ENCODE data around the gene IL9.

IL9 gene

DNA sequence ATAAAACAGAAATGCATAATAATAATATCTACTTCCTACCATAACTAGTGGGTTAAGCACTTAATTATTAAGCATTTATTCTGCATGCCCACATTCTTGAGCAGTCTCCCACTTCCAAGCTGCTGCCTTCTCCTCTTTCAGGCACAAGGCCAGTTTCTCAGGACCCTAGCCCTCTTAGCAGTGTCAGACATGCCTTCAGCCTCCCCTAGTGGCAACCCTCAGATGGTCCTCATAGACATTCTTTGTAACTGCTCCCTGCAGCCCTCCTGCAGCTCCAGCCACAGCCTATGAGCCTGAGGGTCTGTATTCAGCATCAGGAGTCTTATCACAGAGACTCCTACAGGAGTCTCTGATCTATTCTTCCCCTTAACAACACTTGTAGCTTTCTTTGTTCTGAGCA, 3.9 kb downstream of the IL9 start:
- DNase-seq (ENCODE audit: low read depth in 1 of 2, low spot score in 1 of 2), result no peak

DNA sequence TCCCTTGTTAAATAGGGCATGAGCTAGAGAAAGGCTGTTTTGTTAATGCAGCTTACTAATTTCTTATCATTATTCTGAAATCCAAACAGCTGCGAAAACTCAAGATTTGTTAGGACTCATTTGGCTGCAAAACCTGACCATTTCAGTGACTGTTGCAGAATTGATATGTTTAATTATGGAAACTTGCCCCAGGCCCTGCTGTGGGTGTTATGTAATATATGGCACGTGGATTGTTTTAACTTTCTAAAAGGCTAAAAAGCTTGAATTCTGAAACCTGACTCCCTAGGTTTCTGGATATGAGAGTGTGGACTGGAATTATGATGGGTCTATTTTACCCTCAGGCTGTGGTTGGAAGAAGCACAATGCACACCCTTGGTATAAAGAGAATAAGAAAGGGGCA, 4.4 kb downstream of the IL9 start:
- no peak for DNase-seq (ENCODE audit: low read depth in 1 of 2, low spot score in 1 of 2)

- DNase-seq (ENCODE audit: low read depth in 1 of 2, low spot score in 1 of 2), result no peak
Observed at GRCh38 chr5:135890867-135891266, 4.8 kb downstream of the IL9 start.

- DNase-seq (ENCODE audit: low read depth in 1 of 2, low spot score in 1 of 2), result no peak
Observed at GRCh38 chr5:135890296-135890695, 5.3 kb downstream of the IL9 start.

GRCh38 chr5:135887881-135888614, 7.6 kb downstream of the IL9 start:
- DNase-seq (ENCODE audit: low read depth in 1 of 2, low spot score in 1 of 2), result no peak

DNA sequence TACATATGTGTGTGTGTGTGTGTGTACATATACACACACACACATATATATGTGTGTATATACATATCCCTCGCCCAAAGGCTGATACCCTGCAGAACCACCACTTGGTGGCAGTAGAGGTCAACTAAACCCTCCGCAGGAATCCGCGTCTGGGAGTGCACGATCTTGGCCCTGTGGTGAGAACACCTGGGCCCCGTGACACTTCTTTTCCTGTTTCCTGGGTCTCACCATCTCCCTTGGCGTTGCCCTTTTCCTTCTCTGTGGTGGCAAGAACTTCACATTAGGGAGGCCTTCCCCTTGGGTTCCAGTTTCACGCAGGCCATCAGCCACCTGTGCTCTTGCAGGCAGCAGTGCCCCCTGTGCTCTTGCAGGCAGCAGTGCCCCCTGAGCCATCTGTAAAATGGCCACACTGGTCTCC, 8.2 kb downstream of the IL9 start:
- DNase-seq (ENCODE audit: low read depth in 1 of 2, low spot score in 1 of 2), result peak; percentile 30 to 44

GRCh38 chr5:135886136-135886535, 9.5 kb downstream of the IL9 start:
- no peak for DNase-seq (ENCODE audit: low read depth in 1 of 2, low spot score in 1 of 2)

DNA sequence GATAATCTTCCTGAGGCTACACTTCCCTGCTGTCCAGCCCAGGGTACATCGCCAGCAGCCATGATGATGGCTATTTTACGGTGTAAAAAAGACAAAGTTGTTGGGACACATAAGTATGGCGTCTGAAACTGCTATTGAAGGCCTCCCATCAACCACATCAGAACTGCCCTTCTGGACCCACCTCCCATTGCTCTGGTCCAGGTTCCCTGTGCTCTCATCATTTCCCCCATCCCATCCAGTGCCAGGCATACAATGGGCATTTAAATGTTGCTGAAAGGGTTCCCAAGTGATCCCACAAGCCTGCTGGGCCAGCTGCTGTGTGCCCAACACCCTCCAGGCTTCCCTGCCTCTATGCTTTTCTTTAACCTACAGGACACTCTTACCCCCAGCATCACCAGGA, 10.6 kb downstream of the IL9 start:
- DNase-seq (ENCODE audit: low read depth in 1 of 2, low spot score in 1 of 2), result no peak

- no peak for DNase-seq (ENCODE audit: low read depth in 1 of 2, low spot score in 1 of 2)
Observed at GRCh38 chr5:135883441-135883840, 12.2 kb downstream of the IL9 start.

GRCh38 chr5:135883026-135883425, 12.6 kb downstream of the IL9 start:
- no peak for DNase-seq (ENCODE audit: low read depth in 1 of 2, low spot score in 1 of 2)

GRCh38 chr5:135881819-135882218, 13.8 kb downstream of the IL9 start:
- no peak for DNase-seq (ENCODE audit: low read depth in 1 of 2, low spot score in 1 of 2)

DNA sequence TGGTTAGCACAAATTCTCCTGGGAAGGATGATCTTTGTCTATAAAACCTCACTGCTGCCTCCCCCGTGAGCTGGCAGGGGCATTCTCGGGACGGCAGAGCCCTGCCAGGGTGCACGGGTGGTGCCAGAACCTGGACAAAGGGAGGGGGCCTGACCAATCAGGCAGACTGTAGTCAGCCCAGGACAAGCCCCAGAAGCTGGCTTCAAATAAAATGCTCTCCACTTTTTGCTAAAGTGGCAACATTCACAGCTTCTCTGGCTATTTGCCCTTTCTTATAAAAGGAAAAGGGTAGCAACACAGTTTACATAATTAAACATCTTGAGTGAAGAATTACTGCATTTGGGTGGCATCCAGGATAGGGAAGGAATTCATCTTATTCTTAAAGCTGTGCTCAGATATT, 14.4 kb downstream of the IL9 start:
- no peak for DNase-seq (ENCODE audit: low read depth in 1 of 2, low spot score in 1 of 2)

DNA sequence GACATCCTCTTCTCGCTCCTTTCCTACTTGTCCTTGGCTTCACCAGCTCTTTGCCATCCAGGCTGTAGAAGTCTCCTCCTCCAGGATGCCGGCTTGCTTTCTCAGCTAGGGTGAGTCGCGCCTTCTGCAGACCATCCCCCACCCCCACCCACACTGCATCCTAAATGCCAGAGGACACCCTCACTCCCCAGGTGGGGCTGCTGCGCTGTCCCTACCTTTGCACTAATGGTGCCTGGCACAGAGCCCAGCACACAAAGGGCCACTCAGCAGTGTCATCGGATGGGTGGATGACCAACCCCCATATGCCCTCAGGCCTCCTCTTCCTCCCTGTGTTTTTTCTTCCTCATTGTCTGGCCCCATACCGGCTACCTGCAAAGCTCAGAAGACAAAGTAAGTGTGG, 14.8 kb downstream of the IL9 start:
- DNase-seq (ENCODE audit: low read depth in 1 of 2, low spot score in 1 of 2), result no peak

DNA sequence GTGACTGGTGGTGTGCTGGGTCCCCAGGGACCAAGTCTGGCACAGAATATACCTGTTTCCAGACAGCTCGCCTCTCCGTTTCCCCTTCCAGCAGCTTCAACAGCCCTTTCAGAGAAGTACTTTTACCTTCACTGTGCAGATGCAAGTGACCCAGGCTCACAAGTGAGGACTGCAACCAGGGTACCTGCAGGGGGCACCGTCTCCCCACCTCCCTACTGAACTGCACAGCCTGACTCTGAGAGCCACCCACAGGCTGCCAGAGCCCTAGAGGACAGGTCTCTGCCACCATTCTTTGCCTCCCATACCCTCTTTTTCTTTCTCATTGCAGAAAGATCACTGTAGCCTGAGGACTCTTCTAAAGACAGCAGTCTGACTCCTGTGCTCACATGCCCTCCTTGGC, 15.4 kb downstream of the IL9 start:
- DNase-seq (ENCODE audit: low read depth in 1 of 2, low spot score in 1 of 2), result no peak

GRCh38 chr5:135879591-135879990, 16.1 kb downstream of the IL9 start:
- no peak for DNase-seq (ENCODE audit: low read depth in 1 of 2, low spot score in 1 of 2)

DNA sequence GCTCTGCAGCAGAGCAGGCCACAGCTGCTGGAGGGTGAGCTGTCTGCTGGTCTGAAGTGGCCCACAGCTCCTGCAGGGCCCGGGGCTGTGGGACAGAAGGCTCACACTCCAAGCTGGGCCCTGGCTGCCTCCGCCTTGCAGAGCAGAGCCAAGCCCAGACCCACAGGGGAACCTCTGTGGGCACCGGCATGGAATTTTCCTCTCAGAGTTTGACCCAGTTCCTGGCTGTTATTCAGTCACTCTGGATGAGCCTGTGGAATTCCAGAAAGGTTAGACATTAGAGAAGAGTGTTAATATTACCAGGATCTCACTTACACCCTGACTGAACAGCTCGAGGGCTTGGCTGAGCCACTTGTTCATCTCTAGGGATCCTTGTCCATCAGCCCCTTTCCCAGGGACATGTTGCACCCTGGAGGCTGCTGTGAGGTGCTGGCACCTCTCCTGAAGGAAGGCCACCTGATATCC, 17.5 kb downstream of the IL9 start:
- no peak for DNase-seq (ENCODE audit: low read depth in 1 of 2, low spot score in 1 of 2)

DNA sequence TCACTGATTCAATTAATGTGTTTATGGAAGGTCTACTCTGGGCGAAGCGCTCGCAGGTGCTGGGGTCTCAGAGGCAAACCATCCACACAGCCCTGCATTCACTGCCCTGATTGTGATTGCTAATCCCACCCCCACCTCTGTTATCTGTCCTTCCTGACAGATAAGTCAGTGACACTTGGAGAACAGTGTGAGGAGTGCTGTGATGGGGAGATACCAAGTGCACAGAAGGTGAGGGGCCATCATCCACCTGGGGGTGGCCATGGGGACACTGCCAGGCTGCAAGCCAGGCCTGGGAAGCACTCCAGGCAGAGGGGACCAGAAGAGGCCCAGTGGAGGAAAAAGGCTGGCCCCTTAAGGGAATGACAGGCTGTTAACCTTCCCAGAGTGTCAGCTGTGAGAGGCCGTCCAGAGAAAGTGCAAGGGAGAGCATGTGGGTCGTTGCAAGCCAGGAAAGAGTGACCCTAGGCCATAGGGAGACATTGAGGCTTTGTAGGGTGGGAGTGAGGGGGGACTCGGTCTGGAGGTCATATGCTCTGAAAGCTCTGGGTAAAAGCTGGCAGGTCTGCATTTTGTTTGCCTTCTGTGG, 18.0 kb downstream of the IL9 start:
- DNase-seq (ENCODE audit: low read depth in 1 of 2, low spot score in 1 of 2), result no peak

GRCh38 chr5:135876146-135876545, 19.5 kb downstream of the IL9 start:
- no peak for DNase-seq (ENCODE audit: low read depth in 1 of 2, low spot score in 1 of 2)

DNA sequence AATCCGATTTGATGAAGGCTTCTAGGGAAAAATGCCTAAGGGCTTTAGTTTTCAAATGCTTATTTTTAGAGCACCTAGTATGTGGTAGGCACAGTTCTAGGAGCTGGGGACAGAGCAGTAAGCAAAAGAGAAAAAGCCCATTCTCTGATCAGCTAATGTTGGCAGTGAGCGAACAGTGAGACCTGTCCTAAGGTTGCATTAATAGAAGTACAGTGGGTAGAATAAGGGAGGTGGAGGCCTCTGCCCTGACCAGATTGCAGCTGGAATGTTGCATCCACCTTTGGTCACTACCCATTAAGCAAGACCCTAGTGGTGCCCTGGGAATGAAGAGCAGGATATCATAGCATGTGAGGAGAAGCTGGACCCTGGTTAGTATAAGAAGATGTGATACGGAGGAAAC, 20.1 kb downstream of the IL9 start:
- no peak for DNase-seq (ENCODE audit: low read depth in 1 of 2, low spot score in 1 of 2)

DNA sequence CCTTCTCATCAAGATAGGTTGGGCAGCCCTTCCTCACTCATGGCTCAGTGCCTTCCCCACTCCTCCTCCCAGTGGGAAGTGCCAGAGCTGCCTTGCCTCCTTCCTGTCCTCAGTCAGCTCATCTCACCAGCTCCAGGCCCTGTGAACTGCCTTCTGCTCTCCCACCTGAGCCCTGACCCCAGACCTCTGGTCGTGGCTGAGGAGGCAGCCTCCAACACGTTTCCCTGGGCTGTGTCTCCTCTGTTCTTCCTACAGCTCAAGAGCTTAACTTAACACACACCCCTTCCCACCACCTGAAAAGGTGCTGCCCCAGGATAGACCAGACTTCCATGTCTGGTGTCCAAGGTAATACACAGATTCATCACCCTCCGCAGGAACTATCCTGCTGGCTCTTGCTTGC, 21.2 kb downstream of the IL9 start:
- no peak for DNase-seq (ENCODE audit: low read depth in 1 of 2, low spot score in 1 of 2)

DNA sequence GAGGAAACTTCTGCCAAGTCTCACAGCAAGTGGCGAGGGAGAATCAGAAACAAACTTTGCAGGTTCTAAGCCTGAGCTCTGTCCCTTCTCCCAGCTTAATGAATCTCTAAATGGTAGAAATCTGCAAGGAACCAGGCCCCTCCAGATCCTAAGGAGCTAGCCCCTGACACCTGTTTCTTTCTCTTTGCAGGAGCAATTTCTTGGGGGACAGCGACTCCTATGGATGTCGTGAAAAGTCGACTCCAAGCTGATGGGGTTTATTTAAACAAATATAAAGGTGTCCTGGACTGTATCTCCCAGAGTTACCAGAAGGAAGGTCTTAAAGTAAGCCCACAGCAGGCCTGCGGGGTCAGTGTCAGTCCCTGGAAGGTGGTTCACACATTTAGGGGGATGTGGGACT, 21.8 kb downstream of the IL9 start:
- no peak for DNase-seq (ENCODE audit: low read depth in 1 of 2, low spot score in 1 of 2)

DNA sequence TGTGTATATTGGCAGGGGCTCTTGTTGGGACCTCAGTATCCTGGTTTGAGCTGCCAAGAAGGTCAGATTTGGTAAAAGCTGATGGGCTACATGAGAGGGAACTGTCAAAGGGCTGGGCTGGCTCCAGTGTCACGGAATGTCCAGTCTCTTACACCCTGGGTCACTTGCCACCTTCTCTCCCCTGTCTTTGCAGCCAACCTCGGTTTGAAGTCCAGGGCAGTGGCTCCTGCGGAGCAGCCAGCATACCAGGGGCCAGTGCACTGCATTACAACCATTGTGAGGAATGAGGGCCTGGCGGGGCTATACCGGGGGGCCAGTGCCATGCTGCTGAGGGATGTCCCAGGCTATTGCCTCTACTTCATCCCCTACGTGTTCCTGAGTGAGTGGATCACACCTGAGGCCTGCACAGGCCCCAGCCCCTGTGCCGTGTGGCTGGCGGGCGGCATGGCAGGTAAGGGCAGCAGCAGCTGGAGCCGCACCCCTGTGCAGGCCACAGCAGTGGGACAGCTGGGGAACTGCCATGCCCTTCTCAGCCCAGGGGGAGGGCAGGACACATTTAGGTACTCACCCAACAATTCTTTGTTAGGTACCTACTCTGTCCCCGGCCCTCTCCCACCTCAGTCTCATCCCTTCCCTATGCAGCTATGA, 24.2 kb downstream of the IL9 start:
- DNase-seq (ENCODE audit: low read depth in 1 of 2, low spot score in 1 of 2), result no peak

GRCh38 chr5:135869935-135870334, 25.7 kb downstream of the IL9 start:
- no peak for DNase-seq (ENCODE audit: low read depth in 1 of 2, low spot score in 1 of 2)
